GM23338 (cell line): ENCODE data around the gene JAK2. TPM values are rescaled to one million over a fixed set of nuclear protein-coding genes. Genes with fewer than 3 reads are reported as not detected.

Experiments
- ATAC-seq: fragments of 200-7000 bp; cut with Tn5 transposase; 3 replicates; pipeline ENCODE4 v1.9.1; 2020
- DNase-seq: peaks from one replicate; pipeline ENCODE4 v3.0.0-alpha.2; 2015; ENCODE audit warnings: low spot score
- H2AFZ ChIP-seq: fragments of 200-600 bp; sonication (generic); 2 replicates; pipeline ENCODE4 v1.8.0; 2016; ENCODE audit warnings: antibody characterized with exemption, mild to moderate bottlenecking, moderate library complexity
- H3F3A ChIP-seq: fragments of 200-600 bp; sonication (generic); replicated peaks from 2 replicates; pipeline ENCODE4 v1.8.0; 2017; ENCODE audit warnings: antibody characterized with exemption, mixed run types, low read depth
- H3K27ac ChIP-seq: fragments of 200-600 bp; sonication (generic); 2 replicates; pipeline ENCODE4 v1.6.1; 2016; ENCODE audit warnings: low read depth
- H3K27me3 ChIP-seq: fragments of 200-600 bp; sonication (generic); 2 replicates; pipeline ENCODE4 v1.8.0; 2016; ENCODE audit warnings: mild to moderate bottlenecking, mixed run types, moderate library complexity; ENCODE audit not compliant: insufficient read depth
- H3K36me3 ChIP-seq: fragments of 200-600 bp; sonication (generic); 2 replicates; pipeline ENCODE4 v1.8.0; 2016; ENCODE audit warnings: mild to moderate bottlenecking; ENCODE audit not compliant: insufficient read depth
- H3K4me1 ChIP-seq: fragments of 200-600 bp; sonication (generic); 2 replicates; pipeline ENCODE4 v1.8.0; 2016; ENCODE audit warnings: mild to moderate bottlenecking, moderate library complexity; ENCODE audit not compliant: insufficient read depth
- H3K4me2 ChIP-seq: fragments of 200-600 bp; sonication (generic); 2 replicates; pipeline ENCODE4 v1.7.1; 2017; ENCODE audit warnings: mixed run types
- H3K4me3 ChIP-seq: fragments of 200-600 bp; sonication (generic); 2 replicates; pipeline ENCODE4 v1.6.1; 2016; ENCODE audit warnings: mixed run types
- H3K79me2 ChIP-seq: fragments of 200-600 bp; sonication (generic); replicated peaks from 2 replicates; pipeline ENCODE4 v1.8.0; 2017; ENCODE audit warnings: mild to moderate bottlenecking; ENCODE audit not compliant: insufficient read depth
- H3K9me2 ChIP-seq: fragments of 200-600 bp; sonication (generic); 2 replicates; pipeline ENCODE4 v1.8.0; 2017; ENCODE audit not compliant: insufficient read depth
- H4K20me1 ChIP-seq: fragments of 200-600 bp; sonication (generic); replicated peaks from 2 replicates; pipeline ENCODE4 v1.8.0; 2017; ENCODE audit warnings: mild to moderate bottlenecking; ENCODE audit not compliant: insufficient read depth
- H3K27ac Mint-ChIP-seq: 2 replicates; pipeline ENCODE4 v1.8.0; 2020; ENCODE audit warnings: inconsistent platforms, mild to moderate bottlenecking, moderate library complexity, mixed read lengths
- H3K27me3 Mint-ChIP-seq: 3 replicates; pipeline ENCODE4 v1.8.0; 2022; ENCODE audit warnings: low read depth, mild to moderate bottlenecking, moderate library complexity, mixed read lengths, inconsistent platforms; ENCODE audit not compliant: insufficient read depth, poor library complexity
- H3K36me3 Mint-ChIP-seq: 3 replicates; pipeline ENCODE4 v1.8.0; 2021; ENCODE audit warnings: low read depth, mild to moderate bottlenecking, inconsistent platforms, moderate library complexity, mixed read lengths
- H3K4me1 Mint-ChIP-seq: 3 replicates; pipeline ENCODE4 v1.8.0; 2020; ENCODE audit warnings: mild to moderate bottlenecking, inconsistent platforms, mixed read lengths
- H3K4me3 Mint-ChIP-seq: 3 replicates; pipeline ENCODE4 v1.8.0; 2021; ENCODE audit warnings: moderate library complexity, mild to moderate bottlenecking, inconsistent platforms, mixed read lengths
- H3K9me3 Mint-ChIP-seq: 3 replicates; pipeline ENCODE4 v1.8.0; 2020; ENCODE audit warnings: moderate library complexity, mild to moderate bottlenecking, inconsistent platforms, mixed read lengths
- CREB1 ChIP-seq: fragments of 250-450 bp; sonication (Bioruptor Pico); IDR thresholded peaks from 2 replicates; pipeline ENCODE4 v1.5.0; 2020; ENCODE audit warnings: low read depth, mild to moderate bottlenecking, moderate library complexity
- CTCF ChIP-seq, 2 experiments: fragments of 200-600 bp in 1 of 2; sonication (generic) in 1 of 2; conservative IDR thresholded peaks; 2 replicates each; pipeline versions ENCODE4 v1.5.1 to v1.6.1; 2016 to 2017; ENCODE audit warnings: antibody characterized with exemption in 2 of 2, low read depth in 2 of 2, mild to moderate bottlenecking in 2 of 2, moderate library complexity in 1 of 2
- EZH2 ChIP-seq: fragments of 200-600 bp; sonication (generic); IDR thresholded peaks from one replicate; pipeline ENCODE4 v1.8.0; 2017; ENCODE audit warnings: antibody characterized with exemption, mild to moderate bottlenecking, low read depth; ENCODE audit not compliant: unreplicated experiment
- EZH2phosphoT487 ChIP-seq: fragments of 200-600 bp; sonication (generic); IDR thresholded peaks from one replicate; pipeline ENCODE4 v1.8.1; 2018; ENCODE audit warnings: antibody characterized with exemption; ENCODE audit not compliant: unreplicated experiment
- JUNB ChIP-seq: IDR thresholded peaks from one replicate; pipeline ENCODE4 v1.6.1; 2016; ENCODE audit warnings: antibody characterized with exemption; ENCODE audit not compliant: unreplicated experiment
- NANOG ChIP-seq: IDR thresholded peaks from 2 replicates; pipeline ENCODE4 v1.6.1; 2016; ENCODE audit warnings: antibody characterized with exemption, borderline replicate concordance
- POLR2AphosphoS5 ChIP-seq: IDR thresholded peaks from 2 replicates; pipeline ENCODE4 v1.6.1; 2016; ENCODE audit warnings: antibody characterized with exemption, low read depth
- STAT1 ChIP-seq: IDR thresholded peaks from one replicate; pipeline ENCODE4 v1.6.1; 2016; ENCODE audit warnings: antibody characterized with exemption; ENCODE audit not compliant: unreplicated experiment
- ZNF114 ChIP-seq: fragments of 250-450 bp; sonication (Bioruptor Pico); IDR thresholded peaks from 2 replicates; pipeline ENCODE4 v1.5.0; 2020; ENCODE audit warnings: mild to moderate bottlenecking, moderate library complexity
- ZNF331 ChIP-seq: fragments of 250-450 bp; sonication (Bioruptor Pico); IDR thresholded peaks from 2 replicates; pipeline ENCODE4 v1.5.0; 2020; ENCODE audit warnings: low read depth, mild to moderate bottlenecking, moderate library complexity
- ZNF462 ChIP-seq: fragments of 250-450 bp; sonication (Bioruptor Pico); IDR thresholded peaks from 2 replicates; pipeline ENCODE4 v1.5.0; 2020; ENCODE audit warnings: mild to moderate bottlenecking, moderate library complexity
- polyA plus RNA-seq: library from polyadenylated mRNA; unstranded; fragments of >200 nt; fragmentation: Nextera tagmentation; extraction: Ambion mirVana; gene quantifications from 2 replicates; pipeline ENCODE4 v1.2.1, GENCODE V29; 2016
- total RNA-seq: library from RNA; depleted of rRNA; stranded (reverse); fragments of >200 nt; shearing (Covaris generic); gene quantifications from 2 replicates; pipeline ENCODE4 v1.2.3, GENCODE V29; 2014
- TF ChIP-seq, protein P1 (sequence below): IDR thresholded peaks from one replicate; pipeline ENCODE4 v1.6.1; 2018; ENCODE audit warnings: antibody characterized with exemption; ENCODE audit not compliant: unreplicated experiment
- TF ChIP-seq, protein P2 (sequence below): IDR thresholded peaks from 2 replicates; pipeline ENCODE4 v1.6.1; 2016; ENCODE audit warnings: antibody characterized with exemption

JAK2 gene
- total and polyA plus RNA-seq, 2 experiments from 2014 or later = 1.1 to 3.0 TPM

DNA sequence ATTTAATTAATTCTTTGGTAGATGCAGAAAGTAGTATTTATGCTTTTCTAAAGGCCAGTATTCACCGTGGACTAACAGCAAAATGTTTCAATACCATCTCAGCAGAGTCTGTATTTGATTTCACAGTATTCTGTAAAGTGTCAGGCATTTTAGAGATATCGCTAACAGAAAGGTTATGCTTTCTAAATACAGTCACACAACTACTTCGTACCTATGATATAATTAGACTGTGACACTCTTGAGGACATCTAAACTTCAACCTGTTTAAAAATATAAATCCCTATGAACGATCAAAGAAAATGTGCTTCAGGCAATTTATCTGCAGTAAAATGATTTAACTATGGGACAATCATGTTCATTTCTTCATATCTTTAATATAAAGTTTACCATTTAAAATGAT is 41.7 kb upstream of the JAK2 start:
- Mint-ChIP-seq H3K9me3 (peaks cover 3% of the 10 kb centered on the region; the same call in 2 of the 3 replicates), H3K27ac (no peak overlapping the region), H3K36me3 (no peaks in the 10 kb centered on the region), H3K4me3 (no peak overlapping the region), H3K27me3 (no peaks in the 10 kb centered on the region), H3K4me1 (no peaks in the 10 kb centered on the region)
- Histone ChIP-seq H4K20me1 (no peaks in the 10 kb centered on the region), H3K4me2 (no peak overlapping the region), H3K27ac (no peak overlapping the region), H3K79me2 (no peaks in the 10 kb centered on the region), H3K4me3 (no peak overlapping the region), H3K9me2 (no peaks in the 10 kb centered on the region; the same call in 1 of the 2 replicates), H3K27me3 (no peaks in the 10 kb centered on the region), H3K36me3 (no peaks in the 10 kb centered on the region), H2AFZ (no peak overlapping the region), H3K4me1 (no peaks in the 10 kb centered on the region), H3F3A (no peaks in the 10 kb centered on the region)
- TF ChIP-seq CTCF (conservative IDR thresholded peaks at IDR 0.05; ENCODE audit: low read depth in 2 of 2) = no peak
- TF ChIP-seq EZH2phosphoT487 = no peak
- no peak for TF ChIP-seq ZNF331 (CRISPR knock-in tag)
- TF ChIP-seq, protein P1, sequence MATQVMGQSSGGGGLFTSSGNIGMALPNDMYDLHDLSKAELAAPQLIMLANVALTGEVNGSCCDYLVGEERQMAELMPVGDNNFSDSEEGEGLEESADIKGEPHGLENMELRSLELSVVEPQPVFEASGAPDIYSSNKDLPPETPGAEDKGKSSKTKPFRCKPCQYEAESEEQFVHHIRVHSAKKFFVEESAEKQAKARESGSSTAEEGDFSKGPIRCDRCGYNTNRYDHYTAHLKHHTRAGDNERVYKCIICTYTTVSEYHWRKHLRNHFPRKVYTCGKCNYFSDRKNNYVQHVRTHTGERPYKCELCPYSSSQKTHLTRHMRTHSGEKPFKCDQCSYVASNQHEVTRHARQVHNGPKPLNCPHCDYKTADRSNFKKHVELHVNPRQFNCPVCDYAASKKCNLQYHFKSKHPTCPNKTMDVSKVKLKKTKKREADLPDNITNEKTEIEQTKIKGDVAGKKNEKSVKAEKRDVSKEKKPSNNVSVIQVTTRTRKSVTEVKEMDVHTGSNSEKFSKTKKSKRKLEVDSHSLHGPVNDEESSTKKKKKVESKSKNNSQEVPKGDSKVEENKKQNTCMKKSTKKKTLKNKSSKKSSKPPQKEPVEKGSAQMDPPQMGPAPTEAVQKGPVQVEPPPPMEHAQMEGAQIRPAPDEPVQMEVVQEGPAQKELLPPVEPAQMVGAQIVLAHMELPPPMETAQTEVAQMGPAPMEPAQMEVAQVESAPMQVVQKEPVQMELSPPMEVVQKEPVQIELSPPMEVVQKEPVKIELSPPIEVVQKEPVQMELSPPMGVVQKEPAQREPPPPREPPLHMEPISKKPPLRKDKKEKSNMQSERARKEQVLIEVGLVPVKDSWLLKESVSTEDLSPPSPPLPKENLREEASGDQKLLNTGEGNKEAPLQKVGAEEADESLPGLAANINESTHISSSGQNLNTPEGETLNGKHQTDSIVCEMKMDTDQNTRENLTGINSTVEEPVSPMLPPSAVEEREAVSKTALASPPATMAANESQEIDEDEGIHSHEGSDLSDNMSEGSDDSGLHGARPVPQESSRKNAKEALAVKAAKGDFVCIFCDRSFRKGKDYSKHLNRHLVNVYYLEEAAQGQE = no peak
- TF ChIP-seq ZNF114 (CRISPR knock-in tag) = no peak
- no peak for TF ChIP-seq ZNF462 (CRISPR knock-in tag)
- no peak for TF ChIP-seq NANOG
- no peak for TF ChIP-seq JUNB
- TF ChIP-seq STAT1 = no peak
- TF ChIP-seq CREB1 (CRISPR knock-in tag) = no peak
- TF ChIP-seq POLR2AphosphoS5 = no peak
- no peak for TF ChIP-seq EZH2
- TF ChIP-seq, protein P2, sequence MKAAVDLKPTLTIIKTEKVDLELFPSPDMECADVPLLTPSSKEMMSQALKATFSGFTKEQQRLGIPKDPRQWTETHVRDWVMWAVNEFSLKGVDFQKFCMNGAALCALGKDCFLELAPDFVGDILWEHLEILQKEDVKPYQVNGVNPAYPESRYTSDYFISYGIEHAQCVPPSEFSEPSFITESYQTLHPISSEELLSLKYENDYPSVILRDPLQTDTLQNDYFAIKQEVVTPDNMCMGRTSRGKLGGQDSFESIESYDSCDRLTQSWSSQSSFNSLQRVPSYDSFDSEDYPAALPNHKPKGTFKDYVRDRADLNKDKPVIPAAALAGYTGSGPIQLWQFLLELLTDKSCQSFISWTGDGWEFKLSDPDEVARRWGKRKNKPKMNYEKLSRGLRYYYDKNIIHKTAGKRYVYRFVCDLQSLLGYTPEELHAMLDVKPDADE = no peak
- DNase-seq (no peak), ATAC-seq (no peak)
